HG03025 (cell line): Measurements from ENCODE around the gene UBE2E3.
"Not testable (repeated sequence)": the region's sequence is repeated elsewhere in the genome, so short reads cannot be mapped to it uniquely, and the experiment has no call there.

ENCODE experiments used
- ATAC-seq: cut with Tn5 transposase; IDR thresholded peaks from one replicate; pipeline ENCODE4 v1.9.1; 2021; ENCODE audit warnings: mild to moderate bottlenecking, moderate library complexity; ENCODE audit not compliant: unreplicated experiment, low FRiP score

Gene UBE2E3

DNA sequence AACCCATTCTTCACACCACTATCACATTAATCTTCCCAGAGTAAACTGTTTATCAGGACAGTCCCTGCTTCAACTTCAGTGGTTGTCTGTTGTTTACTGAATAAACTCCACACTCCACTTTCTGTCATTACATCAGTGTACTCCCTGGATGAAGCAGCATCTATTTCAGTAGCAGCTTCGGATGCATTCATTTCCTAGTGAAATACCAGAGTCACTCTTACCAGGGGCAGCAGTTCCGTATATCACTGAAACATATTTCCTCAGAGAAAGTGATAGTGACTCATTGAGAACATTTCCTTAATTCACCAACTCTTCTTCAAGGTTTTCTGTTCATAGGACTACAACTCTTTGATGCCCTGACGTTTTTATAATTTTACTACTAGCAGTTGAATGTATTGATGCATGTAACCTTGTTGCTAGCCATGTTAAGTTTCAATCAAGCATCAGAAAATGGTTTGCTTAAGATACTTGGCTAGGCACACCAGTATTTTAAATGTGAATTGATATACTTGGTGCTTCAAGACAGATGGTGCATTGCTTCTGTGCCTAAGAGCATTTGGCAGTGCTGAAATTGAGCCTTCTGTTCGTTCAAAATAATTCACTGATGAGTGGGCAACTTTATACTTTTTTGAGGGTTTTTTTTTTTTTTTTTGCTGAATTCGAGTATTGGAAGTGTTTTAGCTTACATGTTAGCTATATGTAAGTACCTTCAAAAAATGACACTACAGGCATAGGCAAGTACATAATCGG is 92.3 kb downstream of the UBE2E3 start:
- ATAC-seq = no peak

DNA sequence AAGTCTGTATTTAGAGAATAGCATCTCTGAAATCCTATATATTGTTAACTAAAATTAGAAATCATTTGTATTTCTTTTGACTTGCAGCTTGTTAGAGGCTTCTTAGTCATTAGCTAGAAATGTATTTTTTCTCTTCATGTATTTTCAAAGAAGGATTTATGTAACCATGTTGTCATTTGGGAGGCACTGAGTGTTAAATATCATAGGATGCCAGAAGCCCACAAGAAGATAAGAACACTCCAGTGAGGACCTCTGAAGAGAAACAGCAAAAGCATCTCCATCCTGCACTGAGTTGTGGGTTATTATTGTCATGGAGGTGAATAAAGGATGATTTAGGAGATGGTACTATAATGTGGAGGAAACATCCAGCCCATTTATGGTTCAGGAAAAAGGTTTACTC is 93.5 kb downstream of the UBE2E3 start:
- ATAC-seq = no peak

GRCh38 chr2:181074457-181074856 is 94.1 kb downstream of the UBE2E3 start:
- no peak for ATAC-seq

GRCh38 chr2:181076658-181077057 is 96.3 kb downstream of the UBE2E3 start:
- no peak for ATAC-seq

DNA sequence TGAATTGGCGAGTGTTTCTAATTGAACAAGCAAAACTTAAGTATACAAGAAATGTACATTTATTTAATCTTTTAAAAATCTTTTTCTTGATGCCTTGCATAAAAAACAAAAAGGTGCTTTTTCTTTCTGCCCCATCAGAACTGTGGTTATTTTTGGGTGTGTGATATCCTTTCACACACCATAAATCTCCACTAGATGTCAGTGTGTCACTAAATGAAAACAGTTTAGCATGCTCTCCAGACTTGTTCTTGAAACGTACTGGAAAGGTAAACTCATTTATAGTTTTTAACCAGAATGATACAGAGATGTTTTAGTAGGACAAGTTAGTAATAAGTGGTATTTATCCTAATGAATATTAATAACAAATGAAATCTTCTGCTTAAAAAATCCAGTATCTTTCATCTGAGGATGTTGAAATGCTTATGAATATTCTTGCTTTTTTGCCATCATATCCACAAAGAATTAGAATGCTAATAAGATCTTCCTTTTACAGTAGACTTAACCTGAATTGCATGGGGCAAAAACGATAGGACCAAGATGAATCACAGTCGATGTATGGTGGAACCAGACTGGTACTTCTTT is 96.8 kb downstream of the UBE2E3 start:
- ATAC-seq = peak; percentile 83

GRCh38 chr2:181083140-181083539 is 102.7 kb downstream of the UBE2E3 start:
- ATAC-seq = no peak

DNA sequence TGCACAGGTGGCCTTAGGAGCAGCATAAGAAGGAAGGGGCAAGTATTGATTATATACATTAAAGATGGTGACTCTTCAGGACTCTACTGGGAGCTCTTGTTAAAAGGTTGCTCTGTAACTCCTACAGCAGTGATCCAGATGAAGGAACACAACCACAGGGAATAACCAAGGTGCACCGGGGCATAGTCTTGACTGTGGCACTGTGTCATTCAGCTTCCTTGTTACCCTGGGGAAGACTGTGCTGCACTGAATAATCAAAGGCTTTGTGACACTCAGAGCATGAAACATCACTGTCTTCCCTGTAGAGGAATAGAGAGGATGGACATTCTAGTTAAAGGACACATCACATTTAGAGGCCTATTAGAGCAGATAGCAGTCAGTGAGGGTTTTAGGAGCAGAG is 105.3 kb downstream of the UBE2E3 start:
- no peak for ATAC-seq

GRCh38 chr2:181091920-181092319 is 111.5 kb downstream of the UBE2E3 start:
- not testable (repeated sequence) for ATAC-seq

DNA sequence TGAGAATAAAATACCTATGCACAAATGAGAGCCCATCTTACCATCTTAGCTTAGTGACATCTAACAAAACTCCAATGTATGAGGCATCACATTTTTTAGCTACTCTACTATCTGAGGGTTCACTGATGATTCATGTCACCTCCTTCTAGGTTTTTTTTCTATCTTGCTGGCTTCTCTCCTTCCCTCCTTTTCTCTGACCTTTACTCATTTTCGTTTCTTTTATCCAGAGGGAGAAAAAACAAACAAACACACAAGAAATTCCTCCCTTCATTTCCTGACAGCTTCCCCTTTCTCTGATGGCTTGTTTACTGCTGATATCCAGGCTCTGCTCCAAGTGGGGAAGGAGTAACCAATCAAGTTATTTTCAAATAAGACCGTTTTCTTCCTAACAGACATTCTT is 115.1 kb downstream of the UBE2E3 start:
- ATAC-seq = no peak

- ATAC-seq = no peak
These were observed 123.3 kb downstream of the UBE2E3 start for GRCh38 chr2:181103659-181104058.

DNA sequence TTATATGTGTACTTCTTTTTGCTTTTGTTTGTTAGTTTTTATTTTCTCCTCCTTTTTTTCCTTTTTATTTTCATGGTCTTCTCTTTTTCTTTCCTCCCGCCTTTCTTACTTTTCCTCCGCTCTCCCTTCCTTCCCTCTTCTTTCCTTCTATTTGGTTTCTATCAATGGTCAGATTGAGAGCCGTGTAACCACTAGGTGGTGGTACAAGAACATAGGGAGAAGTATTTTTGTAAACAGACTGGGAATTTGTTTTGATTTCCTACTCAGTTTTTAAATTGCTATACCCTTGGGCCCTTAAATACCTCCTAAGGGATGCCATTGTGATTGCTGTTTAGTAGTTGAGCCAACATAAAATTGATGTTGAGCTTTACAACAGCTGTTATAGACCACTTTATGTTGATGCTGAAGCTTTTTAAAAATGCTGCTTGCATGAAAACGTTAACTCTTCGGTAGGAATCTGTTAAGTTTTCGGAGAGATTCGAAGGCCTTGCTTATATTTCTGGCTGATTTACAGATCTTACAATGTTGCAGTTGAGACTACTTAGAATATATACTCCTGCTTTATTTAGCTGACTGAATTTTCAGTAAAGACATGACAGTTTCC is 124.2 kb downstream of the UBE2E3 start:
- ATAC-seq = no peak

DNA sequence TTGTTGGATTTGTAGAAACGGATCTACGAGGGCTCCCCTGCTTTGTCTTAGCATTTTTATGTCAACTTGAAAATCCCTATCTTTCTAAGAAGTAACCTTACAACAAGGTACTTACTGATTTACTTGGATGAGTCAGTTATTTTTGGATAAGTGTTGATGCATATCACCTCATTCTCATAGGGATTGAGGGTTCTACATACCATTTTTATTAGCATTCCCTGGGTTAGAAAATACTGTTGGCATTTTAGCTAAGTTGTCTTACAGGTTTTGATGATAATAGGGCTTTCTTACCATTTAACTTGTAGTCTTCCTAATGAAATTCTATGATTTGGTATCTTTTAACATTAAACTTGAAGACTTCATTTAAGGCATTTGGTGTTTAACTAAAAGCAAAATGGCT is 125.2 kb downstream of the UBE2E3 start:
- no peak for ATAC-seq

GRCh38 chr2:181106229-181106628 is 125.8 kb downstream of the UBE2E3 start:
- no peak for ATAC-seq

DNA sequence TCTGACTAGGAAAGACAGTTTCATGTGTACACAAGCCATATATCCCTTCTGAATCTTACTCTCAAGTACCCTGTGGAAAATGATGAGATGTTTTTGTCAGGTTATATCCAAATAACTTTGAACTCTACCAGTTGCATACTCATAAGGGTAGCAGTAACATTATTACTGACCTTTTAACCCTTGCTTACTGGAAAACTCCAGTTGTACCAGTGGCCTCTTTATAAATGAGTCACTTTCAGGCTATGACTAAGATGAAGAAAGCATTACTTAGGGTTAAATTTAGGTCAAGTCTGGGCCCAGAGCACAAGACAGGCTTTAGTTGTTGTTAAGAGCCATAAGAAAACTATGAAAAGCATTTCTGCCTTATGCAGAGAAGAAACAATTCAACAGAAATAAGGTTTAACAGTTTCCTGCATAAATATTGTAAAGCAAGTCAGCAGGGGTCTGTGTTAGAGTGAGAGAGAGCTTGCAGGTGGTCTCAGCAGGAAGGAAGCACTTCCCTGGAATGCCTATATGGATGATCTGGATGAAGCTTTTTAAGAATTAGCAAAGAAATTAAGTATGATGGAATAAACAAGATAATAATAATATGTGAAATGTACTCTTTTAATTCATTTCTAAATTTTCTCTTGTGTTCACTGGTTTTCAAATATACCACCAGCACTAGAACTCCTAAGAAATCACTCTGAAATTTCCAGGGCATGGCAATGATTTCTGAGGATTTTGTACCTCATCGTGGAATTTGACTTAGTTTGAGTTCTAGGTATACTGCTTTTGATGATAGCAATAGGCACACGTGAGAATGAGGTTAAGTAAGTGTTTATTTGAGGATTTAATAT is 126.6 kb downstream of the UBE2E3 start:
- ATAC-seq = peak; percentile 97

GRCh38 chr2:181107628-181107945 is 127.2 kb downstream of the UBE2E3 start:
- no peak for ATAC-seq

DNA sequence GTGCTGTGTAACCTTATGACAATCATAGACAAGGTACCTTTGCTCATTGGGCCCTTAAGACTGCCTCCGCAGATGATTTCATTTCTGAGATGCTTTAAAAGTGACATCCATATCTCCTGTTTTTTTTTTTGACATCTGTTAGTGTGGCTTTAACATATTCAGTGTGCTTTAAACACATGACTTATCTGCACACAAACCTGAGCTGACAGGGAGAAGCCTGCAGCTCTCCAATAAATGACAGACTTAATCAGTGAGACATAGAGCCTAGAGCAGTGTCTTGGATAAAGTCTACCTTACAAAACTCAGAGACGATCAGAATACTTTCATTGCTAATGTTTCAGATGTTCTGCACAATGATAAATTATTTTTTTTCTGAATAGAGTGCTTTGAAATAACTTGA is 130.7 kb downstream of the UBE2E3 start:
- ATAC-seq = no peak

DNA sequence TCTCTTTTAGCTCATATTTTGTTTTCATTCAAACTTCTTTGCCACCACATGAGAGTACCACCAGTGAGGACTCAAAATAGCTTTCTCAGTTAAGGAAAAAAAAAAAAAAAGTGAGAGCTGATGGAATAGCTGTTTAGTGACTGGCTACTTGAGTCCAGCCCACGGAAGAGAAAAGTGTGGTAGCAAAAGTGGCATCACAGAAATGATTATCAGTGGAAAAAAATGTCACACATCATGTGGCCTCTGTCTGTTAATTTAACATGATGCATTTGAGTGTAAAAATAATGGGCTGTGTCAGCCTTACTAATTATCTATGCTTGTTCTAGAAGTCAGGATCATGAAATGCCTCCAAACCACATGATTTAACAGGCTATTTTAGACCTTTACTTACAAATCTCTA is 132.5 kb downstream of the UBE2E3 start:
- ATAC-seq = no peak
